Keratinocyte (primary cell): ENCODE results near the gene GYS1. TPM values are rescaled to one million over a fixed set of nuclear protein-coding genes. Genes with fewer than 3 reads are reported as not detected.
A peak's percentile ranks its signal among the peaks of the same experiment; 100 is the strongest.

Experiments
- DNase-seq: peaks from one replicate; pipeline ENCODE4 v3.0.0-alpha.2; 2011; ENCODE audit warnings: low read depth, missing footprints, low spot score
- FAIRE-seq: peaks from 2 replicates; lab custom pipeline; 2011; peaks lifted over from hg19 to GRCh38; lab: Jason Lieb, UNC
- H2AFZ ChIP-seq: 2 replicates; pipeline ENCODE4 v1.6.0; 2012; ENCODE audit warnings: low read length, control low read depth, inconsistent platforms; ENCODE audit not compliant: control insufficient read depth
- H3K27ac ChIP-seq: 2 replicates; pipeline ENCODE4 v1.5.1; 2011; ENCODE audit warnings: low read length; ENCODE audit not compliant: control insufficient read depth, insufficient read depth
- H3K27me3 ChIP-seq: 3 replicates; pipeline ENCODE4 v1.6.0; 2011; ENCODE audit warnings: low read length; ENCODE audit not compliant: control insufficient read depth, insufficient read depth; ENCODE audit errors: extremely low read depth
- H3K36me3 ChIP-seq, 2 experiments: 2 replicates in 1 of 2; 3 replicates in 1 of 2; pipeline ENCODE4 v1.5.1; 2011; ENCODE audit warnings: low read length in 2 of 2, mild to moderate bottlenecking in 1 of 2; ENCODE audit not compliant: control insufficient read depth in 2 of 2, insufficient read depth in 2 of 2; ENCODE audit errors: extremely low read depth in 1 of 2
- H3K4me1 ChIP-seq: 3 replicates; pipeline ENCODE4 v1.5.1; 2011; ENCODE audit warnings: low read length; ENCODE audit not compliant: control insufficient read depth, insufficient read depth; ENCODE audit errors: extremely low read depth
- H3K4me2 ChIP-seq: 3 replicates; pipeline ENCODE4 v1.6.0; 2011; ENCODE audit warnings: low read depth, low read length; ENCODE audit not compliant: control insufficient read depth, insufficient read depth; ENCODE audit errors: extremely low read depth
- H3K4me3 ChIP-seq, 3 experiments: fragments of 200-600 bp in 1 of 3; sonication (generic) in 1 of 3; 2 replicates in 2 of 3; 3 replicates in 1 of 3; pipeline ENCODE4 v1.5.1; 2011 to 2016; ENCODE audit warnings: low read length in 3 of 3, mild to moderate bottlenecking in 3 of 3, control low read depth in 2 of 3, inconsistent platforms in 1 of 3, low read depth in 1 of 3, mixed read lengths in 1 of 3, mixed run types in 1 of 3, moderate library complexity in 1 of 3; ENCODE audit not compliant: control insufficient read depth in 2 of 3, insufficient read depth in 2 of 3; ENCODE audit errors: extremely low read depth in 1 of 3
- H3K79me2 ChIP-seq: 2 replicates; pipeline ENCODE4 v1.6.0; 2012; ENCODE audit warnings: low read length; ENCODE audit not compliant: control insufficient read depth, insufficient read depth
- H3K9ac ChIP-seq: 3 replicates; pipeline ENCODE4 v1.6.0; 2011; ENCODE audit warnings: low read length; ENCODE audit not compliant: control insufficient read depth, insufficient read depth; ENCODE audit errors: extremely low read depth
- H3K9me1 ChIP-seq: 3 replicates; pipeline ENCODE4 v1.6.0; 2011; ENCODE audit warnings: low read length; ENCODE audit not compliant: control insufficient read depth, insufficient read depth; ENCODE audit errors: extremely low read depth
- H3K9me3 ChIP-seq: 2 replicates; pipeline ENCODE4 v1.5.1; 2012; ENCODE audit warnings: low read depth, low read length; ENCODE audit not compliant: control insufficient read depth
- H4K20me1 ChIP-seq: 3 replicates; pipeline ENCODE4 v1.6.0; 2011; ENCODE audit warnings: low read length; ENCODE audit not compliant: control insufficient read depth, insufficient read depth; ENCODE audit errors: extremely low read depth
- EZH2 ChIP-seq: IDR thresholded peaks from one replicate; pipeline ENCODE4 v1.6.1; 2012; ENCODE audit warnings: inconsistent platforms, mild to moderate bottlenecking, low read length, moderate library complexity
- dilution Hi-C: fragments of 300-500 bp; cut with MboI; formaldehyde crosslinking; loops from one replicate; pipeline ENCODE4 v1.7.0; 2020; ENCODE audit warnings: low sequenced_read_pairs; ENCODE audit not compliant: extremely low pct_ligation_motif_present
- polyA plus RNA-seq, 5 experiments: library from polyadenylated mRNA; depleted of rRNA in 3 of 5; stranded (reverse) in 3 of 5; stranded (forward) in 1 of 5; unstranded in 1 of 5; fragments of >200 nt; gene quantifications; 1 replicate in 1 of 5; 2 replicates in 3 of 5; 3 replicates in 1 of 5; pipeline versions ENCODE4 v1.2.1 to v1.2.3, GENCODE V29; 2011 to 2012; ENCODE audit warnings: missing spikeins in 2 of 5, low read depth in 1 of 5, low replicate concordance in 1 of 5
- TF ChIP-seq, protein P1 (sequence below), 3 experiments: IDR thresholded peaks in 1 of 3; conservative IDR thresholded peaks in 1 of 3; optimal IDR thresholded peaks in 1 of 3; 2 replicates in 2 of 3; 3 replicates in 1 of 3; pipeline versions ENCODE3 to v1.5.1; 2011; ENCODE audit warnings: low read length in 3 of 3, mild to moderate bottlenecking in 3 of 3, moderate library complexity in 2 of 3, control low read depth in 1 of 3, inconsistent platforms in 1 of 3; ENCODE audit not compliant: insufficient read depth in 2 of 3; ENCODE audit errors: extremely low read depth in 1 of 3

GYS1 gene
- polyA plus RNA-seq, 1 donor (not counting 4 experiments of a cell fraction or from before 2014, with no cell fraction given) = 46.5 TPM

GRCh38 chr19:48965806-48966540 is 27.1 kb downstream of the GYS1 start:
- DNase-seq (no peak), FAIRE-seq (peak; percentile 64)
- dilution Hi-C loops = no loop called here
- H3K9ac ChIP-seq = peak overlapping the region; percentile 86
- peak overlapping the region; percentile 15 for H2AFZ ChIP-seq
- H3K79me2 ChIP-seq = peaks cover 7% of the 10 kb centered on the region
- no peaks in the 10 kb centered on the region for H3K9me3 ChIP-seq
- TF ChIP-seq, protein P1, sequence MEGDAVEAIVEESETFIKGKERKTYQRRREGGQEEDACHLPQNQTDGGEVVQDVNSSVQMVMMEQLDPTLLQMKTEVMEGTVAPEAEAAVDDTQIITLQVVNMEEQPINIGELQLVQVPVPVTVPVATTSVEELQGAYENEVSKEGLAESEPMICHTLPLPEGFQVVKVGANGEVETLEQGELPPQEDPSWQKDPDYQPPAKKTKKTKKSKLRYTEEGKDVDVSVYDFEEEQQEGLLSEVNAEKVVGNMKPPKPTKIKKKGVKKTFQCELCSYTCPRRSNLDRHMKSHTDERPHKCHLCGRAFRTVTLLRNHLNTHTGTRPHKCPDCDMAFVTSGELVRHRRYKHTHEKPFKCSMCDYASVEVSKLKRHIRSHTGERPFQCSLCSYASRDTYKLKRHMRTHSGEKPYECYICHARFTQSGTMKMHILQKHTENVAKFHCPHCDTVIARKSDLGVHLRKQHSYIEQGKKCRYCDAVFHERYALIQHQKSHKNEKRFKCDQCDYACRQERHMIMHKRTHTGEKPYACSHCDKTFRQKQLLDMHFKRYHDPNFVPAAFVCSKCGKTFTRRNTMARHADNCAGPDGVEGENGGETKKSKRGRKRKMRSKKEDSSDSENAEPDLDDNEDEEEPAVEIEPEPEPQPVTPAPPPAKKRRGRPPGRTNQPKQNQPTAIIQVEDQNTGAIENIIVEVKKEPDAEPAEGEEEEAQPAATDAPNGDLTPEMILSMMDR (optimal IDR thresholded peaks at IDR 0.05 in 1 of 3, IDR thresholded peaks at IDR 0.05 in 1 of 3, conservative IDR thresholded peaks at IDR 0.05 in 1 of 3; ENCODE audit: extremely low read depth in 1 of 3, insufficient read depth in 2 of 3, low read length in 3 of 3) = no peak
- no peak for TF ChIP-seq EZH2
- no peaks in the 10 kb centered on the region for H3K27me3 ChIP-seq
- H3K36me3 ChIP-seq = peaks cover 18 to 24% of the 10 kb centered on the region in 2 experiments
- peak overlapping the region; percentile 76 for H3K27ac ChIP-seq
- peaks cover 6% of the 10 kb centered on the region for H4K20me1 ChIP-seq
- peaks cover 32% of the 10 kb centered on the region for H3K4me1 ChIP-seq
- H3K4me3 ChIP-seq = peak overlapping the region; percentile 48 to 91 (median 88)
- H3K4me2 ChIP-seq = peak overlapping the region; percentile 98
- peaks cover 4% of the 10 kb centered on the region for H3K9me1 ChIP-seq

GRCh38 chr19:48965040-48965805 is 27.9 kb downstream of the GYS1 start, which contains the start of gene FTL:
Gene FTL, plus strand, starts transcription at chr19:48965309. Its CDS starts 199 bp downstream, at chr19:48965508.
- FAIRE-seq = peak; percentile 29

More at GRCh38 chr19:48965040-48965805, 27.9 kb downstream of the GYS1 start, which contains the start of gene FTL:
- Histone ChIP-seq H3K9me3 (no peaks in the 10 kb centered on the region), H4K20me1 (peaks cover 6% of the 10 kb centered on the region), H2AFZ (peak within 1 kb of the TSS; percentile 15), H3K27ac (peak within 1 kb of the TSS; percentile 79), H3K9me1 (peaks cover 4% of the 10 kb centered on the region), H3K27me3 (no peaks in the 10 kb centered on the region), H3K4me3 (peak within 1 kb of the TSS; percentile 48 to 91 (median 88)), H3K4me1 (peaks cover 32% of the 10 kb centered on the region), H3K9ac (peak within 1 kb of the TSS; percentile 86), H3K36me3 (peaks cover 11 to 20% of the 10 kb centered on the region in 2 experiments), H3K79me2 (peaks cover 7% of the 10 kb centered on the region), H3K4me2 (peak within 1 kb of the TSS; percentile 98)
- DNase-seq = no peak
- TF ChIP-seq EZH2 = no peak
- TF ChIP-seq, protein P1 (optimal IDR thresholded peaks at IDR 0.05 in 1 of 3, IDR thresholded peaks at IDR 0.05 in 1 of 3, conservative IDR thresholded peaks at IDR 0.05 in 1 of 3; ENCODE audit: extremely low read depth in 1 of 3, insufficient read depth in 2 of 3, low read length in 3 of 3) = no peak
- dilution Hi-C loops = no loop called here
